T-helper 1 cell (primary cell): ENCODE measurements around the gene NEDD4.
"Not testable (repeated sequence)": the region's sequence is repeated elsewhere in the genome, so short reads cannot be mapped to it uniquely, and the experiment has no call there.

Source experiments
- DNase-seq, 5 donors: peaks; one replicate each; pipeline ENCODE4 v3.0.0-alpha.2; 2012 to 2020

Gene NEDD4

GRCh38 chr15:55954862-55955605, 38.4 kb downstream of the NEDD4 start:
- DNase-seq = no peak

GRCh38 chr15:55952501-55953274, 40.7 kb downstream of the NEDD4 start:
- DNase-seq = not testable (repeated sequence)

GRCh38 chr15:55944606-55945005, 48.8 kb downstream of the NEDD4 start:
- not testable (repeated sequence) for DNase-seq

GRCh38 chr15:55942332-55942731, 51.1 kb downstream of the NEDD4 start:
- no peak for DNase-seq

GRCh38 chr15:55937040-55937439, 56.4 kb downstream of the NEDD4 start:
- no peak for DNase-seq

- no peak for DNase-seq
Measured at GRCh38 chr15:55928955-55929354, 64.5 kb downstream of the NEDD4 start.

GRCh38 chr15:55921744-55922143, 71.7 kb downstream of the NEDD4 start:
- no peak for DNase-seq

GRCh38 chr15:55917881-55918296, 75.5 kb downstream of the NEDD4 start:
- DNase-seq = no peak

- DNase-seq = no peak
Measured at GRCh38 chr15:55916666-55917409, 76.6 kb downstream of the NEDD4 start.

GRCh38 chr15:55915876-55916567, 77.4 kb downstream of the NEDD4 start:
- DNase-seq = no peak

- DNase-seq = no peak
Measured at GRCh38 chr15:55915221-55915620, 78.2 kb downstream of the NEDD4 start.

- no peak for DNase-seq
Measured at GRCh38 chr15:55914446-55914845, 79.0 kb downstream of the NEDD4 start.

GRCh38 chr15:55912982-55913381, 80.4 kb downstream of the NEDD4 start:
- DNase-seq = no peak

GRCh38 chr15:55909036-55909811, 84.2 kb downstream of the NEDD4 start:
- no peak for DNase-seq

- no peak for DNase-seq
Measured at GRCh38 chr15:55907797-55908196, 85.6 kb downstream of the NEDD4 start.

- DNase-seq = no peak
Measured at GRCh38 chr15:55902981-55903380, 90.4 kb downstream of the NEDD4 start.

- no peak for DNase-seq
Measured at GRCh38 chr15:55900019-55900418, 93.4 kb downstream of the NEDD4 start.

- no peak for DNase-seq
Measured at GRCh38 chr15:55899537-55899936, 93.9 kb downstream of the NEDD4 start.

- no peak for DNase-seq
Measured at GRCh38 chr15:55897560-55898336, 95.7 kb downstream of the NEDD4 start.

- no peak for DNase-seq
Measured at GRCh38 chr15:55894399-55894965, 98.9 kb downstream of the NEDD4 start.

- DNase-seq = no peak
Measured at GRCh38 chr15:55893852-55894251, 99.6 kb downstream of the NEDD4 start.
